Activated naive CD4-positive, alpha-beta T cell treated with anti-CD3 and anti-CD28 coated beads, Interleukin-2, amount 10 ng/mL, durations not matched to agents 7 days and 5 days (primary cell): Measurements from ENCODE around the gene SRPK1.

Source experiments
- CTCF ChIA-PET: fragments of 350-600 bp; sonication (Branson Sonifier 250); formaldehyde crosslinking; loops from one replicate; lab custom pipeline; 2021; ENCODE audit warnings: antibody characterized with exemption; lab: Charles Lee
- DNase-seq: peaks from one replicate; pipeline ENCODE4 v3.0.0-alpha.2; 2020
- H3K27ac Mint-ChIP-seq: one replicate; pipeline ENCODE4 v1.8.0; 2021; ENCODE audit warnings: mild to moderate bottlenecking, moderate library complexity, mixed read lengths
- H3K27me3 Mint-ChIP-seq: one replicate; pipeline ENCODE4 v1.8.0; 2021; ENCODE audit warnings: mild to moderate bottlenecking, mixed read lengths
- H3K36me3 Mint-ChIP-seq: one replicate; pipeline ENCODE4 v1.8.0; 2021; ENCODE audit warnings: mixed read lengths
- H3K4me1 Mint-ChIP-seq: one replicate; pipeline ENCODE4 v1.8.0; 2021; ENCODE audit warnings: mixed read lengths
- H3K4me3 Mint-ChIP-seq: one replicate; pipeline ENCODE4 v1.8.0; 2021; ENCODE audit warnings: mild to moderate bottlenecking, moderate library complexity, mixed read lengths
- H3K9me3 Mint-ChIP-seq: one replicate; pipeline ENCODE4 v1.8.0; 2021; ENCODE audit warnings: mixed read lengths

The SRPK1 gene

DNA sequence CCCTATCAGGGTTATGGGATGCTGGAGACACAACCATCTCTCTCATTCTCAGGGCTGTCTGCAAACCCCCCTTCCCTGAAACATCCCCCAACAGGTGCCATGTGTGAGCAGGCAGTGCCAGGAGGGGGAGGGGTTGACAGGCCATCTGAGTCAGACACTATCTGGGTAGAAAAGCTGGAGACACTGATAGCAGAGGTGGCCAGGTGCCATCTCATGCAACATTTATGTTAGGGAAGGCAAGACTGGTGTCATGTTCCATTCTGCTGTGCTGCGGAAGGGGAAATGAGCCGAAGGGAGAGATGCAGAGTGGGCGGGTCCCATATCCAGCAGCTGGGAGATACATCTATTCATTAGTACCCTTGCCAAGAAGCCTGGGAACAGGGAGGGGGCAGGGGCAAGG is 112.2 kb downstream of the SRPK1 start:
- no peak overlapping the region for H3K4me3 Mint-ChIP-seq
- no peak overlapping the region for H3K27ac Mint-ChIP-seq
- no peaks in the 10 kb centered on the region for H3K36me3 Mint-ChIP-seq
- CTCF ChIA-PET = no interaction called here
- H3K9me3 Mint-ChIP-seq = no peaks in the 10 kb centered on the region
- no peak for DNase-seq
- peaks cover 3% of the 10 kb centered on the region for H3K4me1 Mint-ChIP-seq
- peaks cover 18% of the 10 kb centered on the region for H3K27me3 Mint-ChIP-seq

- DNase-seq = peak; percentile 77
- no peak within 1 kb of the TSS for H3K27ac Mint-ChIP-seq
- CTCF ChIA-PET = no interaction called here
- H3K4me1 Mint-ChIP-seq = peaks cover 3% of the 10 kb centered on the region
- H3K4me3 Mint-ChIP-seq = no peak within 1 kb of the TSS
- H3K9me3 Mint-ChIP-seq = no peaks in the 10 kb centered on the region
- no peaks in the 10 kb centered on the region for H3K36me3 Mint-ChIP-seq
- H3K27me3 Mint-ChIP-seq = peaks cover 19% of the 10 kb centered on the region
These were observed 115.7 kb downstream of the SRPK1 start, which contains the start of gene LHFPL5 for GRCh38 chr6:35804996-35805736. Gene LHFPL5, plus strand, starts transcription at chr6:35805352. Its CDS starts 319 bp downstream, at chr6:35805671.

DNA sequence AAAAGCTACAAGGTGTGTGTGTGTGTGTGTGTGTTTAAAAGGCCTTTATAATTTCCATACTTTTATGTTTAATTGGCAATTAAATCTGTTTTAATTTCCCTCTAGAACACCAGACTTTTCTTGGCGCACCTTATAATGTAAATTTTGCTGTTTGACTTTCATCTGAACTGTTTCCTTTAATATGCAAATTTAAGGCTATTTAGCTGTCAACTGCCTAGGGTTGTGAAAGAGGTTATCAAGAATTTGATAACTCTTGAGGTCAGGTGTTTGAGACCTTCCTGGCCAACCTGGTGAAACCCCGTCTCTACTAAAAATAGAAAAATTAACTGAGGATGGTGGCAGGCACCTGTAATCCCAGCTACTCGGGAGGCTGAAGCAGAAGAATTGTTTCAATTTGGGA is 119.8 kb downstream of the SRPK1 start:
- no peaks in the 10 kb centered on the region for H3K36me3 Mint-ChIP-seq
- CTCF ChIA-PET = interaction anchor here (0.6 kb wide), 1 partner anchor 276 kb away, joined by 3 read pairs; no protein-coding TSS in a partner anchor

GRCh38 chr6:35798706-35799105 is 122.2 kb downstream of the SRPK1 start:
- Mint-ChIP-seq H3K36me3 (no peaks in the 10 kb centered on the region), H3K9me3 (no peaks in the 10 kb centered on the region), H3K4me3 (no peak overlapping the region), H3K27me3 (peaks cover 26% of the 10 kb centered on the region), H3K4me1 (no peaks in the 10 kb centered on the region), H3K27ac (no peak overlapping the region)
- no peak for DNase-seq
- CTCF ChIA-PET = interaction anchor here (1.0 kb wide), 1 partner anchor 40 kb away, joined by 3 read pairs; no protein-coding TSS in a partner anchor

More for the DNA sequence above, 119.8 kb downstream of the SRPK1 start:
- H3K4me3 Mint-ChIP-seq = no peak overlapping the region
- peaks cover 3% of the 10 kb centered on the region for H3K4me1 Mint-ChIP-seq
- H3K9me3 Mint-ChIP-seq = no peaks in the 10 kb centered on the region
- no peak for DNase-seq
- H3K27me3 Mint-ChIP-seq = peaks cover 22% of the 10 kb centered on the region
- no peak overlapping the region for H3K27ac Mint-ChIP-seq

- Mint-ChIP-seq H3K36me3 (no peaks in the 10 kb centered on the region), H3K4me3 (no peak overlapping the region), H3K4me1 (no peaks in the 10 kb centered on the region), H3K27me3 (peaks cover 26% of the 10 kb centered on the region), H3K27ac (no peak overlapping the region), H3K9me3 (no peaks in the 10 kb centered on the region)
- DNase-seq = no peak
- CTCF ChIA-PET = no interaction called here
These were observed 122.9 kb downstream of the SRPK1 start for GRCh38 chr6:35797837-35798526.

DNA sequence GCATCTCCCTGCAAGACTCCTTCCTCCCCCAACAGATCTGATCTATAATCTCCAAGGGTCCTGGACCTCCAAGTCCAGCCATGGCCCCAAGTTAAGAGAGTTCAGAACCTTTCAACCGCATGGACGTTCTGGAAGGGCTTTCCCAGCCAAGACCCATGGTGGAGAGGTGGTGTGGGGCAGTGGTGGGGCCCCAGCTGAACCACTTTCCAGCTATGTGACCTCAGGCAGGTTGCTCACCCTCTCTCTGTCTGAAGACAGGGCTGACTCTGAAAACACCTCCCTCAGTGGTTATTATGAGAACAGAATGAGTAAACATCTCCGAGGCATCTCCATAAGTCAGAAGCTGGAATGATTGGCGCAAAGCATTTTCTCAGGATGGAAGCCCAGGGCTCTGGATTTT is 124.7 kb downstream of the SRPK1 start:
- Mint-ChIP-seq H3K4me3 (no peak overlapping the region), H3K4me1 (no peaks in the 10 kb centered on the region), H3K9me3 (no peaks in the 10 kb centered on the region), H3K36me3 (no peaks in the 10 kb centered on the region), H3K27me3 (peaks cover 26% of the 10 kb centered on the region), H3K27ac (no peak overlapping the region)
- DNase-seq = no peak
- CTCF ChIA-PET = no interaction called here

DNA sequence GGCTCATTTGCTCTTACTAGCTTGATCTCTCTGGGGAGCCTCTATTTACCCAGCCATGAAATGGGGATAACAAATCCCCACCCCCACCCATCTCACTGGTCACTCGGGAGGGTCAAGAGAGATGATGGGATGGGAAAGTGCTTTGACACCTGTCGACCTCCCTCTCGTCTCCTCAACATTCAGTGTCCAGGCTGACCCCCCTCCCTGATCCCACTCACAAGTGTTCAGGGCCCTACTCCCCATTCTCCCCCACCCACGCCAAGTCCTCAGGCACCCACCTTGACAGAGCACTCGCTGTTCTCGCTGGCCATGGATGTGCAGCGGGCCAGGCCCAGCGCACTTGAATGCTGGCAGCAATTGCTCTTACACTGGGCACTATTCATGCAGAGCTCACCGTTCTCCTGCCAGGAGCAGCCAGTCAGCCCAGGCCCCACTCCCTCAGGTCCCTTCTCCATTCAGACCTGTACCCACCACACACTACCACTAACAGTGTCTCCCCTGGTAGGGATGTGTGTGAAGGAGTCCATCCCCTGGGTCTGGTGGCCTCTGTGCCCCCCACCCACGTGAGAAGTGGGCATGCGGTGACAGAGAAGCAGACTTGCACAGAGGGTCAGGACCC is 125.3 kb downstream of the SRPK1 start:
- H3K27ac Mint-ChIP-seq = no peak overlapping the region
- CTCF ChIA-PET = no interaction called here
- H3K4me3 Mint-ChIP-seq = no peak overlapping the region
- peaks cover 27% of the 10 kb centered on the region for H3K27me3 Mint-ChIP-seq
- no peak for DNase-seq
- H3K36me3 Mint-ChIP-seq = no peaks in the 10 kb centered on the region
- no peaks in the 10 kb centered on the region for H3K4me1 Mint-ChIP-seq
- H3K9me3 Mint-ChIP-seq = no peaks in the 10 kb centered on the region

DNA sequence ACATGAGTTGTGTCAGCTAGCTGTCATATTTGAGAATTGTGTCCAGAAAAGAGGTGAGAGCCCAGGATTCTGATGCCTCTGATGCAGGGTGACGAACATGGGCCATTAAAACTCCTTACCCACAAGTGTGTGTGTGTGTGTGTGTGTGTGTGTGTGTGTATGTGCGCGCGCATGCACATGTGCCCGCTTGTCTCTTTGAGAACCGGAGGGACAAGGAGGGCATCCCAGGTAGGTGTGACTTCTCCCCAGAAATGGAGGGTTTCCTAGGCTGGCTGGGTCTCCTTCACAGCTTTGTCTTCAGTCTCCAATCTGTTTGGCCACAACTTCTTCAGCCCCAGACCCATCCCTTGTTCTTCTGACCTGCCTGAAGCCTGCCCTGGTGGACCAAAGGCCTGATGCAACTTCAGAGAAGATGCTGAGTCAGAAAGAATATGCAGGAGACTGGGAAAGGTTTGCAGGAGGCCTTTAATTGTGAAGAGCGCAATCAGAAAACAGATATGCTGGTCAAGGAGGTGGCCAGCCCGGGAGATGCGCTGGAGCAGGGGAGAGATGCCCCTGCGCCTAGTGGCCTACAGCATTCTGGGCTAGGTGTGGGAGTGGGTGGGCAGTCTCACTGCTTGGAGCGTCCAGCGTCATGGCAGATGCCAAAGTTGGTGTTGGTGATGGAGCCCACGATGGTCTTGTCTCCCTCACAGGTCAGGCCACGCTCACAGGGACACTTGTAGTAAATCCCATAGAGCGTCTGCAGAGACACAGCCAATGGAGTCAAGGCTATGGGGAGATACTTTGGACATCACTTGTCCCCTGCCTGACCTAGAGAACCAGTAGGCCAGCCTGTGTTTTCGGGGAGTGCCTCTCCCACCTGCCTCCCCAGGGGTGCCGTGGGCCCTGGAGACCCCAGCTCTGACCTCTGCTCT is 126.1 kb downstream of the SRPK1 start:
- H3K4me3 Mint-ChIP-seq = no peak overlapping the region
- H3K36me3 Mint-ChIP-seq = no peaks in the 10 kb centered on the region
- no peak overlapping the region for H3K27ac Mint-ChIP-seq
- no peaks in the 10 kb centered on the region for H3K9me3 Mint-ChIP-seq
- CTCF ChIA-PET = interaction anchor here (0.7 to 0.9 kb wide), 2 partner anchors 300 to 539 kb away, joined by 3 read pairs; no protein-coding TSS in a partner anchor
- no peak for DNase-seq
- H3K4me1 Mint-ChIP-seq = no peaks in the 10 kb centered on the region
- peaks cover 29% of the 10 kb centered on the region for H3K27me3 Mint-ChIP-seq

GRCh38 chr6:35790683-35791082 is 130.2 kb downstream of the SRPK1 start:
- no peak for DNase-seq
- CTCF ChIA-PET = no interaction called here
- Mint-ChIP-seq H3K27me3 (peaks cover 53% of the 10 kb centered on the region), H3K27ac (no peak overlapping the region), H3K4me1 (no peaks in the 10 kb centered on the region), H3K4me3 (no peak overlapping the region), H3K9me3 (no peaks in the 10 kb centered on the region), H3K36me3 (no peaks in the 10 kb centered on the region)

DNA sequence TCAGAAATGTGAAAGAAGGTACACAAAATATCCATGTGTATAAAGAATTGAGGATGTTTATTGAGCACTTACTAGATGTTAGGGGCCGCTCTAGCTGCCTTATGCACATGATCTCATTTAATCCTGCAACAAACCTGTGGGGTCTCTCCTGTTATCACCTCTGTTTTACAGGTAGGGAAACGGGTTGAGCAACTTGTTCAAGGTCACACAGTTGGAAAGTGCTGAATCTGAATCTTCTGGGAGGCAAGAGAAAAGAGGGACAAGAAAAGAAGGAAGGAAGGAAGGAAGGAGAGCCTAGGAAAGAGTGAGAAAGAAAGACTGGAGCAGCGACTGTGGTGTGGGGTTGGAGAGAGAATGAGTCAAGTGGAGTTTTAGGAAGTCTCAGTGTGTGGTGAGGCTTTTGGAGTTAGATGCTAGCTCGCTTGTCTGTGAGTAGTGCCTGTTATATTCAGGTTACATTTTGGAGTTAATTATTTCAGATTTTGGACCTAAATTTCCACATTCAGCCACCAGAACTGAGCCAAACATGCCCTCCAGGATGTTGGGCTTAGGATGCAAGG is 132.4 kb downstream of the SRPK1 start:
- peaks cover 49% of the 10 kb centered on the region for H3K27me3 Mint-ChIP-seq

DNA sequence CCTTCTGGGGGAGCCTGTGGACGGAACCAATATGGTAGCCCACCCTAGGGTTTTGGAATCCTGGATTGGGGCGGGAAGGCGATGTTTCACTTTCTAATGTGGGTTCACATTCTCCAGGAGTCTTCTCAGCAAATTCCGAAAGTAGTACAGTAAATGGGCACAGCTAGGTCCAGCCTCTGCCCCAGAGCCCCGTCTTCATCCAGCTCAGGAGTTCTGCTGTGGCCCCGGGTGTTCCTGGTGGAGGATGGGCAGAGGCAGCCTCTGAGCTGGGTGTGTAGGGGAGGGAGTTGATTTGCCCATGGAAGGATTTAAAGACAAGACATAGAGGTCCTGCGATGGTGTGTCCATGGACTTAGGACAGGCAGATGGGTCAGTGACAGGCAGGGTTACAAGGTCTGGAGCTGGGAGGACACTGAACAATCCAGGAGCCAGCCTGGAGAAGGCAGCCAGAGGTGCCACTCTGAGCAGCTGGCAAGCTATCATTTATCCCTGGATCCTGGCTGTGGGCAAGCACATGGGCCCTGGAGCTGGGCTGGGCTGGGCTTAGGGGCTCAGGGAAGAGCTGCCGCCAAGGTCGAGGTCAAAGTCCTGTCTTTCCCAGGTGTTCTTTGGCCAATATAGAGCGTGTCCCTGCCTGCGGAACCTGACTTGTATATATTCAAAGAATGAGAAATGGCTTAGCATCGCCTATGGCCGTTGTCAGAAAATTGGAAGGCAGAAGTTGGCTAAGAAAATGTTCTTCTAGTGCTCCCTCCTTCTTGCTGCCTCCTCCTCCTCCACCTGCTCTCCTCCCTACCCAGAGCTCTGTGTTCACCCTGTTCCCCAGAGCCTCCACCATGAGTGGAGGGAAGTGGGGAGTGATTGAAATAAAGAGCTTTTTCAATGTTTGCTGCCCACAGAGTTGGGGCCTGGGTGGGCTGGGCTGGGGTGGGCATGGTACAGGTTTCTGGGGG is 133.4 kb downstream of the SRPK1 start:
- H3K36me3 Mint-ChIP-seq = no peaks in the 10 kb centered on the region
- H3K27ac Mint-ChIP-seq = no peak overlapping the region
- no peak for DNase-seq
- no peaks in the 10 kb centered on the region for H3K9me3 Mint-ChIP-seq
- CTCF ChIA-PET = no interaction called here
- H3K27me3 Mint-ChIP-seq = peaks cover 49% of the 10 kb centered on the region
- no peaks in the 10 kb centered on the region for H3K4me1 Mint-ChIP-seq
- H3K4me3 Mint-ChIP-seq = no peak overlapping the region

More for the DNA sequence above, 132.4 kb downstream of the SRPK1 start:
- no peak overlapping the region for H3K4me3 Mint-ChIP-seq
- DNase-seq = no peak
- CTCF ChIA-PET = no interaction called here
- no peaks in the 10 kb centered on the region for H3K9me3 Mint-ChIP-seq
- no peaks in the 10 kb centered on the region for H3K36me3 Mint-ChIP-seq
- H3K27ac Mint-ChIP-seq = no peak overlapping the region
- no peaks in the 10 kb centered on the region for H3K4me1 Mint-ChIP-seq

GRCh38 chr6:35786810-35787209 is 134.1 kb downstream of the SRPK1 start:
- CTCF ChIA-PET = no interaction called here
- no peak for DNase-seq
- Mint-ChIP-seq H3K4me1 (no peaks in the 10 kb centered on the region), H3K4me3 (no peak overlapping the region), H3K9me3 (no peaks in the 10 kb centered on the region), H3K27me3 (peaks cover 49% of the 10 kb centered on the region), H3K27ac (no peak overlapping the region), H3K36me3 (no peaks in the 10 kb centered on the region)

GRCh38 chr6:35786272-35786671 is 134.6 kb downstream of the SRPK1 start:
- CTCF ChIA-PET = no interaction called here
- Mint-ChIP-seq H3K4me1 (no peaks in the 10 kb centered on the region), H3K36me3 (no peaks in the 10 kb centered on the region), H3K27me3 (peaks cover 49% of the 10 kb centered on the region), H3K9me3 (no peaks in the 10 kb centered on the region), H3K4me3 (no peak overlapping the region), H3K27ac (no peak overlapping the region)
- DNase-seq = no peak
